GM18502 (cell line): ENCODE data around the gene MMD2.

Experiments
- ATAC-seq: cut with Tn5 transposase; IDR thresholded peaks from one replicate; pipeline ENCODE4 v1.9.1; 2021; ENCODE audit warnings: mild to moderate bottlenecking; ENCODE audit not compliant: unreplicated experiment, poor library complexity

The MMD2 gene

GRCh38 chr7:4873071-4873944 lies 85.7 kb downstream of the MMD2 start:
- ATAC-seq: no peak

- no peak for ATAC-seq
Measured at GRCh38 chr7:4871930-4872675, 86.9 kb downstream of the MMD2 start.

- ATAC-seq: no peak
Measured at GRCh38 chr7:4871056-4871680, 87.8 kb downstream of the MMD2 start.

- ATAC-seq: no peak
Measured at GRCh38 chr7:4868493-4868892, 90.5 kb downstream of the MMD2 start.

- no peak for ATAC-seq
Measured at GRCh38 chr7:4866528-4867496, 92.2 kb downstream of the MMD2 start.

GRCh38 chr7:4862156-4862555 lies 96.8 kb downstream of the MMD2 start:
- ATAC-seq: no peak

- ATAC-seq: peak; percentile 79
Measured at GRCh38 chr7:4861673-4862072, 97.3 kb downstream of the MMD2 start, which contains the start of gene PAPOLB. PAPOLB (minus strand) TSS chr7:4862030; CDS start chr7:4861810, 220 bp downstream.

- peak; percentile 65 for ATAC-seq
Measured at GRCh38 chr7:4861227-4861626, 97.8 kb downstream of the MMD2 start.

- ATAC-seq: no peak
Measured at GRCh38 chr7:4857189-4857588, 101.8 kb downstream of the MMD2 start.

- ATAC-seq: no peak
Measured at GRCh38 chr7:4856336-4857057, 102.5 kb downstream of the MMD2 start.
